HG03039 (cell line): ENCODE results near the gene UCK1.
A peak's percentile ranks its signal among the peaks of the same experiment; 100 is the strongest.

Source experiments
- ATAC-seq: cut with Tn5 transposase; IDR thresholded peaks from one replicate; pipeline ENCODE4 v1.9.1; 2021; ENCODE audit warnings: mild to moderate bottlenecking, moderate library complexity; ENCODE audit not compliant: unreplicated experiment

The UCK1 gene

GRCh38 chr9:131530920-131531832 is at the start of gene UCK1:
TSS of gene UCK1 (minus strand) at chr9:131531263. CDS start at chr9:131531174, 89 bp downstream.
- peak; percentile 55 for ATAC-seq

- no peak for ATAC-seq
Observed at GRCh38 chr9:131580358-131580757, 49.3 kb upstream of the UCK1 start.

- no peak for ATAC-seq
Observed at GRCh38 chr9:131579789-131580211, 48.7 kb upstream of the UCK1 start.

- no peak for ATAC-seq
Observed at GRCh38 chr9:131578731-131579504, 47.9 kb upstream of the UCK1 start.

GRCh38 chr9:131578021-131578420 is 47.0 kb upstream of the UCK1 start:
- no peak for ATAC-seq

GRCh38 chr9:131577005-131578000 is 46.2 kb upstream of the UCK1 start:
- ATAC-seq: no peak

- ATAC-seq: no peak
Observed at GRCh38 chr9:131575946-131576853, 45.1 kb upstream of the UCK1 start.

- ATAC-seq: no peak
Observed at GRCh38 chr9:131574730-131575640, 43.9 kb upstream of the UCK1 start.

GRCh38 chr9:131567910-131568309 is 36.8 kb upstream of the UCK1 start:
- ATAC-seq: no peak

GRCh38 chr9:131566158-131566557 is 35.1 kb upstream of the UCK1 start:
- no peak for ATAC-seq

GRCh38 chr9:131565369-131565768 is 34.3 kb upstream of the UCK1 start:
- no peak for ATAC-seq

GRCh38 chr9:131562032-131562959 is 31.2 kb upstream of the UCK1 start:
- no peak for ATAC-seq

- no peak for ATAC-seq
Observed at GRCh38 chr9:131559421-131560000, 28.4 kb upstream of the UCK1 start.

- no peak for ATAC-seq
Observed at GRCh38 chr9:131557855-131558548, 26.9 kb upstream of the UCK1 start.

GRCh38 chr9:131555841-131556673 is 25.0 kb upstream of the UCK1 start:
- no peak for ATAC-seq
